GM23338 (cell line): Measurements from ENCODE around the gene ANGPT4. TPM values are rescaled to one million over a fixed set of nuclear protein-coding genes. Genes with fewer than 3 reads are reported as not detected.

ENCODE experiments used
- ATAC-seq: fragments of 200-7000 bp; cut with Tn5 transposase; 3 replicates; pipeline ENCODE4 v1.9.1; 2020
- DNase-seq: peaks from one replicate; pipeline ENCODE4 v3.0.0-alpha.2; 2015; ENCODE audit warnings: low spot score
- H2AFZ ChIP-seq: fragments of 200-600 bp; sonication (generic); 2 replicates; pipeline ENCODE4 v1.8.0; 2016; ENCODE audit warnings: antibody characterized with exemption, mild to moderate bottlenecking, moderate library complexity
- H3F3A ChIP-seq: fragments of 200-600 bp; sonication (generic); replicated peaks from 2 replicates; pipeline ENCODE4 v1.8.0; 2017; ENCODE audit warnings: antibody characterized with exemption, mixed run types, low read depth
- H3K27ac ChIP-seq: fragments of 200-600 bp; sonication (generic); 2 replicates; pipeline ENCODE4 v1.6.1; 2016; ENCODE audit warnings: low read depth
- H3K27me3 ChIP-seq: fragments of 200-600 bp; sonication (generic); 2 replicates; pipeline ENCODE4 v1.8.0; 2016; ENCODE audit warnings: mild to moderate bottlenecking, mixed run types, moderate library complexity; ENCODE audit not compliant: insufficient read depth
- H3K36me3 ChIP-seq: fragments of 200-600 bp; sonication (generic); 2 replicates; pipeline ENCODE4 v1.8.0; 2016; ENCODE audit warnings: mild to moderate bottlenecking; ENCODE audit not compliant: insufficient read depth
- H3K4me1 ChIP-seq: fragments of 200-600 bp; sonication (generic); 2 replicates; pipeline ENCODE4 v1.8.0; 2016; ENCODE audit warnings: mild to moderate bottlenecking, moderate library complexity; ENCODE audit not compliant: insufficient read depth
- H3K4me2 ChIP-seq: fragments of 200-600 bp; sonication (generic); 2 replicates; pipeline ENCODE4 v1.7.1; 2017; ENCODE audit warnings: mixed run types
- H3K4me3 ChIP-seq: fragments of 200-600 bp; sonication (generic); 2 replicates; pipeline ENCODE4 v1.6.1; 2016; ENCODE audit warnings: mixed run types
- H3K79me2 ChIP-seq: fragments of 200-600 bp; sonication (generic); replicated peaks from 2 replicates; pipeline ENCODE4 v1.8.0; 2017; ENCODE audit warnings: mild to moderate bottlenecking; ENCODE audit not compliant: insufficient read depth
- H3K9me2 ChIP-seq: fragments of 200-600 bp; sonication (generic); 2 replicates; pipeline ENCODE4 v1.8.0; 2017; ENCODE audit not compliant: insufficient read depth
- H4K20me1 ChIP-seq: fragments of 200-600 bp; sonication (generic); replicated peaks from 2 replicates; pipeline ENCODE4 v1.8.0; 2017; ENCODE audit warnings: mild to moderate bottlenecking; ENCODE audit not compliant: insufficient read depth
- H3K27ac Mint-ChIP-seq: 2 replicates; pipeline ENCODE4 v1.8.0; 2020; ENCODE audit warnings: inconsistent platforms, mild to moderate bottlenecking, moderate library complexity, mixed read lengths
- H3K27me3 Mint-ChIP-seq: 3 replicates; pipeline ENCODE4 v1.8.0; 2022; ENCODE audit warnings: low read depth, mild to moderate bottlenecking, moderate library complexity, mixed read lengths, inconsistent platforms; ENCODE audit not compliant: insufficient read depth, poor library complexity
- H3K36me3 Mint-ChIP-seq: 3 replicates; pipeline ENCODE4 v1.8.0; 2021; ENCODE audit warnings: low read depth, mild to moderate bottlenecking, inconsistent platforms, moderate library complexity, mixed read lengths
- H3K4me1 Mint-ChIP-seq: 3 replicates; pipeline ENCODE4 v1.8.0; 2020; ENCODE audit warnings: mild to moderate bottlenecking, inconsistent platforms, mixed read lengths
- H3K4me3 Mint-ChIP-seq: 3 replicates; pipeline ENCODE4 v1.8.0; 2021; ENCODE audit warnings: moderate library complexity, mild to moderate bottlenecking, inconsistent platforms, mixed read lengths
- H3K9me3 Mint-ChIP-seq: 3 replicates; pipeline ENCODE4 v1.8.0; 2020; ENCODE audit warnings: moderate library complexity, mild to moderate bottlenecking, inconsistent platforms, mixed read lengths
- CREB1 ChIP-seq: fragments of 250-450 bp; sonication (Bioruptor Pico); IDR thresholded peaks from 2 replicates; pipeline ENCODE4 v1.5.0; 2020; ENCODE audit warnings: low read depth, mild to moderate bottlenecking, moderate library complexity
- CTCF ChIP-seq, 2 experiments: fragments of 200-600 bp in 1 of 2; sonication (generic) in 1 of 2; conservative IDR thresholded peaks; 2 replicates each; pipeline versions ENCODE4 v1.5.1 to v1.6.1; 2016 to 2017; ENCODE audit warnings: antibody characterized with exemption in 2 of 2, low read depth in 2 of 2, mild to moderate bottlenecking in 2 of 2, moderate library complexity in 1 of 2
- ETS1 ChIP-seq: IDR thresholded peaks from 2 replicates; pipeline ENCODE4 v1.6.1; 2016; ENCODE audit warnings: antibody characterized with exemption
- EZH2 ChIP-seq: fragments of 200-600 bp; sonication (generic); IDR thresholded peaks from one replicate; pipeline ENCODE4 v1.8.0; 2017; ENCODE audit warnings: antibody characterized with exemption, mild to moderate bottlenecking, low read depth; ENCODE audit not compliant: unreplicated experiment
- EZH2phosphoT487 ChIP-seq: fragments of 200-600 bp; sonication (generic); IDR thresholded peaks from one replicate; pipeline ENCODE4 v1.8.1; 2018; ENCODE audit warnings: antibody characterized with exemption; ENCODE audit not compliant: unreplicated experiment
- JUNB ChIP-seq: IDR thresholded peaks from one replicate; pipeline ENCODE4 v1.6.1; 2016; ENCODE audit warnings: antibody characterized with exemption; ENCODE audit not compliant: unreplicated experiment
- POLR2AphosphoS5 ChIP-seq: IDR thresholded peaks from 2 replicates; pipeline ENCODE4 v1.6.1; 2016; ENCODE audit warnings: antibody characterized with exemption, low read depth
- REST ChIP-seq: IDR thresholded peaks from one replicate; pipeline ENCODE4 v1.6.1; 2018; ENCODE audit warnings: antibody characterized with exemption; ENCODE audit not compliant: unreplicated experiment
- STAT1 ChIP-seq: IDR thresholded peaks from one replicate; pipeline ENCODE4 v1.6.1; 2016; ENCODE audit warnings: antibody characterized with exemption; ENCODE audit not compliant: unreplicated experiment
- ZNF114 ChIP-seq: fragments of 250-450 bp; sonication (Bioruptor Pico); IDR thresholded peaks from 2 replicates; pipeline ENCODE4 v1.5.0; 2020; ENCODE audit warnings: mild to moderate bottlenecking, moderate library complexity
- ZNF462 ChIP-seq: fragments of 250-450 bp; sonication (Bioruptor Pico); IDR thresholded peaks from 2 replicates; pipeline ENCODE4 v1.5.0; 2020; ENCODE audit warnings: mild to moderate bottlenecking, moderate library complexity
- polyA plus RNA-seq: library from polyadenylated mRNA; unstranded; fragments of >200 nt; fragmentation: Nextera tagmentation; extraction: Ambion mirVana; gene quantifications from 2 replicates; pipeline ENCODE4 v1.2.1, GENCODE V29; 2016
- total RNA-seq: library from RNA; depleted of rRNA; stranded (reverse); fragments of >200 nt; shearing (Covaris generic); gene quantifications from 2 replicates; pipeline ENCODE4 v1.2.3, GENCODE V29; 2014

ANGPT4 gene
- total and polyA plus RNA-seq, 2 experiments from 2014 or later: 0.17 TPM; not detected in 1

- no peak for TF ChIP-seq ZNF462 (CRISPR knock-in tag)
- TF ChIP-seq EZH2: no peak
- TF ChIP-seq ZNF114 (CRISPR knock-in tag): no peak
- no peak for TF ChIP-seq STAT1
- no peak for TF ChIP-seq EZH2phosphoT487
Observed at GRCh38 chr20:962683-963082, 46.5 kb upstream of the ANGPT4 start (continued).

- H3K9me2 ChIP-seq: no peaks in the 10 kb centered on the region
- H3K27me3 ChIP-seq: no peaks in the 10 kb centered on the region
- Mint-ChIP-seq H3K4me1 (peaks cover 10% of the 10 kb centered on the region), H3K9me3 (no peaks in the 10 kb centered on the region), H3K27ac (no peak overlapping the region), H3K4me3 (no peak overlapping the region), H3K27me3 (peaks cover 4% of the 10 kb centered on the region), H3K36me3 (no peaks in the 10 kb centered on the region; the same call in 2 of the 3 replicates)
- ATAC-seq: no peak
- H3K36me3 ChIP-seq: no peaks in the 10 kb centered on the region
- no peak for DNase-seq
- TF ChIP-seq EZH2 (no peak), ETS1 (no peak), JUNB (no peak), CREB1 (CRISPR knock-in tag) (no peak), REST (no peak), CTCF (conservative IDR thresholded peaks at IDR 0.05; ENCODE audit: low read depth in 2 of 2) (no peak), POLR2AphosphoS5 (no peak)
- H4K20me1 ChIP-seq: no peaks in the 10 kb centered on the region
- no peak overlapping the region for H3K4me3 ChIP-seq
- H3F3A ChIP-seq: no peaks in the 10 kb centered on the region
- no peak overlapping the region for H3K27ac ChIP-seq
- no peak overlapping the region for H2AFZ ChIP-seq
- no peaks in the 10 kb centered on the region for H3K4me1 ChIP-seq
- no peak overlapping the region for H3K4me2 ChIP-seq
- H3K79me2 ChIP-seq: no peaks in the 10 kb centered on the region
Observed at GRCh38 chr20:962223-962622, 46.1 kb upstream of the ANGPT4 start.
